HG03460 (cell line): ENCODE measurements around the gene WHAMM.
"Not testable (repeated sequence)": the region's sequence is repeated elsewhere in the genome, so short reads cannot be mapped to it uniquely, and the experiment has no call there.

Experiments used
- ATAC-seq: cut with Tn5 transposase; IDR thresholded peaks from one replicate; pipeline ENCODE4 v1.9.1; 2021; ENCODE audit not compliant: unreplicated experiment

The WHAMM gene

GRCh38 chr15:82809308-82810060 is at the start of gene WHAMM:
TSS of gene WHAMM (plus strand) at chr15:82809628. CDS start at chr15:82809727, 99 bp downstream.
- ATAC-seq, result peak; percentile 77

DNA sequence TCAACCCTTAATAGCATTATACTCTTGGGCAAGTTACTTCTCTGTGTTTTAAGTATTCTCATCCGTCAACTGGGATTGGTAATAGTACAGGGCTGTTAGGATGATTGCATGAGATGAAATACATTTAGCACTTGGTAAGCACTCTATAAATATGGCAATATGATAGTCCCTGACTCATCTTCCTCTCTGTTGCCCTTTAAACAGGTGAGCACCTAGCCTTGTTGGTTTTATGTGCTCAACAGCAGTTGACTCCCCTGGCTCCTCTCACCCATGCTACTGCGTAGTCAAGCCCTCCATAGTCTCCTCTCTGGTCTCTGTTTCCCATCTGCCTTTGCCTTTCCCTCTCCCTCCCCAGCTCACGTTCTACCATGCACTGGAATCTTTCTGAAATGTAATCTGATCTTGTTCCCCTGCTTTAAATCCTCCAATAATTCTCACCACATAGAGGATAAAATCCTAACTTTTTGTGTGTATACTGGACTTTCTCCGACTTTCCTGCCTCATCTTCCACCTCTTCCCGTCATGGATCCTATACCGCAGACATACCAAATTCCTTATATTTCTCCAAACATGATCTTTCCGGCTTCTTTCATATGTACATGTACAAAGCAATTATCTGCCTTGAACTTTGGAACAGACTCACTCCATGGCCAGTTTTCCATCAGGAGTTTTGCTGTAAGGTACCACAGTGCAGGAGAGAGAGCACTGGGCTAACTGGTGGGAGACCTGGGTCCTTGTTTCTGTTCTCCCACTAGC is 45.9 kb upstream of the WHAMM start:
- ATAC-seq, result no peak

DNA sequence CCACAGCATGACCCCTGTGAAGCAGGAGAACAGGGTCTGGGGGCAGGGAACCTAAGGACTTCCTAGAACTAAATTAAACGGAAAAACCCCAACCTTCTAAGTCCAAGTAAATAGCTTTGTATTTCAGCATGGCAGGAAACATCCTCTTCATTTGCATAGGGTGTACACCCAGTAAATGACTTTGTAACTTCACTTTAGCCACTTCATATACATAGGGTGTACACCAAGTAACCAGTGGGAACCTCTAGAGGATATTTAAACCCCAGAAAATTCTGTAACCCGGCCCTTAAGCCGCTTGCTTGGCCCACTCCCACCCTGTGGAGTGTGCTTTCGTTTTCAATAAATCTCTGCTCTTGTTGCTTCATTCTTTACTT is 45.3 kb upstream of the WHAMM start:
- no peak for ATAC-seq

GRCh38 chr15:82764740-82765139 is 44.7 kb upstream of the WHAMM start:
- ATAC-seq, result no peak

GRCh38 chr15:82766201-82766600 is 43.2 kb upstream of the WHAMM start:
- ATAC-seq, result not testable (repeated sequence)

DNA sequence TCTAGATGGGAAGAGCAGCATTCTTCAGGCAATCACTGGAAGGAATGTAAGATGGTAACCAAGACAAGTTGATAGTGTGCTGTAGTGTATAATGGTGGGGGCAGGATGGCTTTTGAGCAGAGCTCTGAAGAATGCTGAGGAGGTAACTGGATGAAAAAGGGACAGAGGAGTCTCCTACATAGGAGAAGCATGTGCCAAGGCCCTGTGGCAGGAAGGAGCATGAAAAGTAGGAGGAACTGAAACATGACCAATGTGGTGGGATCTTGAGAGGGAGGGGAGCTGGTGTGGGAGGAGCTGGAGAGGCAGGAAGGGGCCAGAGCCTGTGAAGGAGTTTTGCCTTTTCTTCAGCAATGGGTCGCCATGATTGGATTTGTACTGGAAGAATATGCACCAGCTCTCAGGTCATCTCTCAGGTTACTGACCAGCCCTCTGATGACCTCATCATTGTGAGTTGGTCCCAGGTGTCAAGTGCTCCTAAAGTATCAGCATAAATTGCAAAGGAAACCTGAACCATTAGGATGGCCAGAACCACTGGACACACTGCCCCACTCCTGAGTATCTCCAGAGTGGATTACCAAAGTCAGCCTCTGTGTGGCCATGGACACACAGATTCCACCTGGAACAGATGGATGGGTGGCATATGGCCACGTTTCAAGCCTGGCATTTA is 42.1 kb upstream of the WHAMM start:
- no peak for ATAC-seq

DNA sequence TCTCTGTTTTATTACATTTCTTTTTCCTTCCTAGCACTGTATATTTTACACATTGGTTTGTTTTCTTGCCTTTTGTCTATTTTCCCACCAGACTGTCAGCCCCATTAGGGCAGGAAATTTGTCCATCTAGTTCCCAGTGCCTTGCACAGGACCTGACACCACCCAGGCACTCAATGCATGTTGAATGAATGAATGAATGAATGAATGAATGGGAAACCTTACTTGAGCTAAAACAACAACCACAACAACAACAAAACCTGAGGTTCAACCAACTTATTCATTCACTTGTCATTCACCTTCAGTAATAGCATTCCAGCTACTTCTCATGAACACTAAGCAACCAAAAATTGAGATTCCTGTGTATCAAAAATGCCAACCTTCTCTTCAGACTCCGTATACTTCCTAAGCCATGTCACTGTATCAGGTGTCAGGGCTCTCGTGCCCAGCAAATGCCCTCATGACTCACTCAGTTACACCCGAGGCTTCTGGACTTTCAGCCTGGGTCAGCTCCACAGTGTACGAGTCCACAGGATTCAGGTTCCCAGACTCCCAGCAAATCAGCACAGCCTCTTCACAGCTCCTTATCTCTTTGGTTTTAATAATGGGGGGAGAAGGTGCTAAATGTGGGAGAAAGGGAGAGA is 40.9 kb upstream of the WHAMM start:
- no peak for ATAC-seq

- no peak for ATAC-seq
Observed at GRCh38 chr15:82771789-82772607, 37.4 kb upstream of the WHAMM start.

- ATAC-seq, result no peak
Observed at GRCh38 chr15:82774496-82774895, 34.9 kb upstream of the WHAMM start.

DNA sequence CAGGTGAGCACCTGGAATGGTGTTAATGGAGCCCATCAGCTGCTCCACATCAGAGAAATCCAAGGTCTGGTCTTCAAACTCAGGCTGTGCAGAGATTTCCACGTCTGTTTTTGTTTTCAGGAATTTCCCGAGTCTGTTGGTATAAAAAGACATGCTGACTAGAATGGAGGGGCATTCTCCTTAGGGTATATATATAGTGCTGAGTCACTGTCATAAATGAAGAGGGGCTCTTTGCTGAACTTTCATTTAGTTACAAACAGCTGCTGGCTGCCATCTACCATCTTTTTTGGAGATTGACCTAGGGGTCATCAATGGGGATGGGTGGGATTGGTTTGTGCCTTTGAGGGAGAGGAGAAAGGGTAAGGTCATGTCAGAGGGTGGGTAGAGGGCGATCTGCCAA is 30.7 kb upstream of the WHAMM start:
- no peak for ATAC-seq

GRCh38 chr15:82781349-82781748 is 28.1 kb upstream of the WHAMM start:
- no peak for ATAC-seq

GRCh38 chr15:82788496-82788895 is 20.9 kb upstream of the WHAMM start:
- no peak for ATAC-seq

DNA sequence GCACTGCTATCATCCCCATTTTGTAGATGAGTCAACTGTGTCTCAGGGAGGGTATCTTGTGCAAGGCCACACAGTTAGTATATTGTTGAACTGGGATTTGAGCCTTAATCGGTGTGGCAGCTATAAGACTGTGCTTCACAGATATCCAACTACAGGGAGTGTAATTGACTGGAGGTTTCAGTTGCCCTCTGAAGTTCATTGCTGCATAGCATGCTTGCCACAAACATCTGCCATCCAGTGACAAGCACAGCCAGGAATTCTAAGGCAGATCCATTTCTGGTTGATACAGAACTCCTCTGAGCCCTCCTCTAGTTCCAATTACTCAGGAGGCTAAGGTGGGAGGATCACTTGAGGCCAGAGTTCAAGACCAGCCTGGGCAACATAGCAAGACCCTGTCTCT is 19.9 kb upstream of the WHAMM start:
- no peak for ATAC-seq

DNA sequence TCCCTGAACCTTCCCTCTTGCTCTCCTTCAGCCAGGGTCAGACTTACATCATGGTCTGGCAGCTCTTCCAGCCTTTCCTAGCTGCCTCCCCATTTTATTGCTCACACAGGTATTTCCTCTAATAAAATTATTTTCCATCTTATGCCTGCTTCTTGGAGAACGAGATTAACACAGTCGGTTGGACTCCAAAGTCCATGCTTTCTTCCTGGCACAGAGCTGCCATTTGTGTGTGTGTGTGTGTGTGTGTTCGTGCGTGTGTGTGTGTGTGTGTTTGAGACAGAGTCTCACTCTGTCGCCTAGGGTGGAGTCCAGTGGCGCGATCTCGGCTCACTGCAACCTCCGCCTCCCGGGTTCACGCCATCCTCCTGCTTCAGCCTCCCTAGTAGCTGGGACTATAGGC is 19.1 kb upstream of the WHAMM start:
- no peak for ATAC-seq

GRCh38 chr15:82792068-82792467 is 17.4 kb upstream of the WHAMM start:
- ATAC-seq, result no peak

- no peak for ATAC-seq
Observed at GRCh38 chr15:82793737-82794136, 15.7 kb upstream of the WHAMM start.

DNA sequence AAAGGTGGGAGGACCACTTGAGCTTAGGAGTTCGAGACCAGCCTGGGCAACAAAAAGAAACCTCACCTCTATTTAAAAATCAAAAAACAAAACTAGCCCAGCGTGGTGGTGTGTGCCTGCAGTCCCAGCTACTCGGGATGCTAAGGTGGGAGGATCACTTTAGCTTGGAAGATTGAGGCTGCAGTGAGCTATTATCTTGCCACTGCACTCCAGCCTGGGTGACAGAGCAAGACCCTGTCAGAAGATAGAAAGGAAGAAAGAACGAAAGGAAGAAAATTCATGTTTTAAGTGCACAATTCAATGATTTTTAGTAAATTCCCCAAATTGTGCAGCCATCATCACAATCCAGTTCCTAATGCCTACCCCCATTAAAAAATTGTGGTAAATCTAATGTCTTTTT is 11.3 kb upstream of the WHAMM start:
- ATAC-seq, result no peak

- no peak for ATAC-seq
Observed at GRCh38 chr15:82798531-82799166, 10.8 kb upstream of the WHAMM start.

- no peak for ATAC-seq
Observed at GRCh38 chr15:82799183-82799841, 10.1 kb upstream of the WHAMM start.

DNA sequence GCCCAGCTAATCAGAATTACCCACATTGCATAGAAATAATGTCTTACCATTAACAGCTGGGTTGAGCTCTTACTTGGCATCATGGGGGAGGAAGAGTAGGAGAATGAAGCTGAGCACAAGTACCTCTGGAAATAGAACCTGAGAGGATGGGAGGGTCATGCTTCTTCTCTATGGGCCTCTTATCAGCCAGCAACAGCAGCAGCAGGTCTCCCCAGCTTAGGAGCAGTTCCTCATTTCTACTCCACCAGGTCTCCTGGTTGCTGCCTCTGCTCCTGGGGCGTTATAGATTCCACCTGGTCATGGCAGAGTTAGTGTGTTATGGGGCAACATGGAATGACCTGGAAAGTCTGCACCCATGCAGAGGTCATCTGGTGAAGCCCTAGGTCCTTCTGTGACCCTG is 6.9 kb upstream of the WHAMM start:
- no peak for ATAC-seq
